GM23338 (cell line): ENCODE results near the gene FABP1. TPM values are rescaled to one million over a fixed set of nuclear protein-coding genes. Genes with fewer than 3 reads are reported as not detected.

Experiments
- ATAC-seq: fragments of 200-7000 bp; cut with Tn5 transposase; 3 replicates; pipeline ENCODE4 v1.9.1; 2020
- DNase-seq: peaks from one replicate; pipeline ENCODE4 v3.0.0-alpha.2; 2015; ENCODE audit warnings: low spot score
- H2AFZ ChIP-seq: fragments of 200-600 bp; sonication (generic); 2 replicates; pipeline ENCODE4 v1.8.0; 2016; ENCODE audit warnings: antibody characterized with exemption, mild to moderate bottlenecking, moderate library complexity
- H3F3A ChIP-seq: fragments of 200-600 bp; sonication (generic); replicated peaks from 2 replicates; pipeline ENCODE4 v1.8.0; 2017; ENCODE audit warnings: antibody characterized with exemption, mixed run types, low read depth
- H3K27ac ChIP-seq: fragments of 200-600 bp; sonication (generic); 2 replicates; pipeline ENCODE4 v1.6.1; 2016; ENCODE audit warnings: low read depth
- H3K27me3 ChIP-seq: fragments of 200-600 bp; sonication (generic); 2 replicates; pipeline ENCODE4 v1.8.0; 2016; ENCODE audit warnings: mild to moderate bottlenecking, mixed run types, moderate library complexity; ENCODE audit not compliant: insufficient read depth
- H3K36me3 ChIP-seq: fragments of 200-600 bp; sonication (generic); 2 replicates; pipeline ENCODE4 v1.8.0; 2016; ENCODE audit warnings: mild to moderate bottlenecking; ENCODE audit not compliant: insufficient read depth
- H3K4me1 ChIP-seq: fragments of 200-600 bp; sonication (generic); 2 replicates; pipeline ENCODE4 v1.8.0; 2016; ENCODE audit warnings: mild to moderate bottlenecking, moderate library complexity; ENCODE audit not compliant: insufficient read depth
- H3K4me2 ChIP-seq: fragments of 200-600 bp; sonication (generic); 2 replicates; pipeline ENCODE4 v1.7.1; 2017; ENCODE audit warnings: mixed run types
- H3K4me3 ChIP-seq: fragments of 200-600 bp; sonication (generic); 2 replicates; pipeline ENCODE4 v1.6.1; 2016; ENCODE audit warnings: mixed run types
- H3K79me2 ChIP-seq: fragments of 200-600 bp; sonication (generic); replicated peaks from 2 replicates; pipeline ENCODE4 v1.8.0; 2017; ENCODE audit warnings: mild to moderate bottlenecking; ENCODE audit not compliant: insufficient read depth
- H3K9me2 ChIP-seq: fragments of 200-600 bp; sonication (generic); 2 replicates; pipeline ENCODE4 v1.8.0; 2017; ENCODE audit not compliant: insufficient read depth
- H4K20me1 ChIP-seq: fragments of 200-600 bp; sonication (generic); replicated peaks from 2 replicates; pipeline ENCODE4 v1.8.0; 2017; ENCODE audit warnings: mild to moderate bottlenecking; ENCODE audit not compliant: insufficient read depth
- H3K27ac Mint-ChIP-seq: 2 replicates; pipeline ENCODE4 v1.8.0; 2020; ENCODE audit warnings: inconsistent platforms, mild to moderate bottlenecking, moderate library complexity, mixed read lengths
- H3K27me3 Mint-ChIP-seq: 3 replicates; pipeline ENCODE4 v1.8.0; 2022; ENCODE audit warnings: low read depth, mild to moderate bottlenecking, moderate library complexity, mixed read lengths, inconsistent platforms; ENCODE audit not compliant: insufficient read depth, poor library complexity
- H3K36me3 Mint-ChIP-seq: 3 replicates; pipeline ENCODE4 v1.8.0; 2021; ENCODE audit warnings: low read depth, mild to moderate bottlenecking, inconsistent platforms, moderate library complexity, mixed read lengths
- H3K4me1 Mint-ChIP-seq: 3 replicates; pipeline ENCODE4 v1.8.0; 2020; ENCODE audit warnings: mild to moderate bottlenecking, inconsistent platforms, mixed read lengths
- H3K4me3 Mint-ChIP-seq: 3 replicates; pipeline ENCODE4 v1.8.0; 2021; ENCODE audit warnings: moderate library complexity, mild to moderate bottlenecking, inconsistent platforms, mixed read lengths
- H3K9me3 Mint-ChIP-seq: 3 replicates; pipeline ENCODE4 v1.8.0; 2020; ENCODE audit warnings: moderate library complexity, mild to moderate bottlenecking, inconsistent platforms, mixed read lengths
- CREB1 ChIP-seq: fragments of 250-450 bp; sonication (Bioruptor Pico); IDR thresholded peaks from 2 replicates; pipeline ENCODE4 v1.5.0; 2020; ENCODE audit warnings: low read depth, mild to moderate bottlenecking, moderate library complexity
- EZH2 ChIP-seq: fragments of 200-600 bp; sonication (generic); IDR thresholded peaks from one replicate; pipeline ENCODE4 v1.8.0; 2017; ENCODE audit warnings: antibody characterized with exemption, mild to moderate bottlenecking, low read depth; ENCODE audit not compliant: unreplicated experiment
- EZH2phosphoT487 ChIP-seq: fragments of 200-600 bp; sonication (generic); IDR thresholded peaks from one replicate; pipeline ENCODE4 v1.8.1; 2018; ENCODE audit warnings: antibody characterized with exemption; ENCODE audit not compliant: unreplicated experiment
- NANOG ChIP-seq: IDR thresholded peaks from 2 replicates; pipeline ENCODE4 v1.6.1; 2016; ENCODE audit warnings: antibody characterized with exemption, borderline replicate concordance
- POLR2AphosphoS5 ChIP-seq: IDR thresholded peaks from 2 replicates; pipeline ENCODE4 v1.6.1; 2016; ENCODE audit warnings: antibody characterized with exemption, low read depth
- REST ChIP-seq: IDR thresholded peaks from one replicate; pipeline ENCODE4 v1.6.1; 2018; ENCODE audit warnings: antibody characterized with exemption; ENCODE audit not compliant: unreplicated experiment
- STAT1 ChIP-seq: IDR thresholded peaks from one replicate; pipeline ENCODE4 v1.6.1; 2016; ENCODE audit warnings: antibody characterized with exemption; ENCODE audit not compliant: unreplicated experiment
- ZNF114 ChIP-seq: fragments of 250-450 bp; sonication (Bioruptor Pico); IDR thresholded peaks from 2 replicates; pipeline ENCODE4 v1.5.0; 2020; ENCODE audit warnings: mild to moderate bottlenecking, moderate library complexity
- ZNF331 ChIP-seq: fragments of 250-450 bp; sonication (Bioruptor Pico); IDR thresholded peaks from 2 replicates; pipeline ENCODE4 v1.5.0; 2020; ENCODE audit warnings: low read depth, mild to moderate bottlenecking, moderate library complexity
- polyA plus RNA-seq: library from polyadenylated mRNA; unstranded; fragments of >200 nt; fragmentation: Nextera tagmentation; extraction: Ambion mirVana; gene quantifications from 2 replicates; pipeline ENCODE4 v1.2.1, GENCODE V29; 2016
- total RNA-seq: library from RNA; depleted of rRNA; stranded (reverse); fragments of >200 nt; shearing (Covaris generic); gene quantifications from 2 replicates; pipeline ENCODE4 v1.2.3, GENCODE V29; 2014

FABP1 gene
- total and polyA plus RNA-seq, 2 experiments from 2014 or later = not detected

GRCh38 chr2:88078643-88079172 is 49.2 kb downstream of the FABP1 start:
- H3K27me3 Mint-ChIP-seq = no peaks in the 10 kb centered on the region
- TF ChIP-seq POLR2AphosphoS5 (no peak), NANOG (no peak), REST (no peak)
- Histone ChIP-seq H3K4me2 (no peak overlapping the region), H3K9me2 (no peaks in the 10 kb centered on the region), H3K27me3 (no peaks in the 10 kb centered on the region), H4K20me1 (no peaks in the 10 kb centered on the region), H3K4me3 (no peak overlapping the region), H2AFZ (no peak overlapping the region), H3K27ac (no peak overlapping the region), H3K79me2 (no peaks in the 10 kb centered on the region), H3K4me1 (0 out of 2 replicates have a peak, but pooled peaks cover 9% of the 10 kb centered on the region), H3F3A (no peaks in the 10 kb centered on the region), H3K36me3 (no peaks in the 10 kb centered on the region)
- H3K4me3 Mint-ChIP-seq = no peak overlapping the region
- peaks cover 8% of the 10 kb centered on the region; the same call in 2 of the 3 replicates for H3K9me3 Mint-ChIP-seq
- H3K27ac Mint-ChIP-seq = no peak overlapping the region
- H3K36me3 Mint-ChIP-seq = no peaks in the 10 kb centered on the region
- ATAC-seq (no peak), DNase-seq (no peak)
- peaks cover 14% of the 10 kb centered on the region for H3K4me1 Mint-ChIP-seq

- Histone ChIP-seq H3K4me2 (no peak overlapping the region), H3K4me3 (no peak overlapping the region), H3F3A (no peaks in the 10 kb centered on the region), H3K4me1 (0 out of 2 replicates have a peak, but pooled peaks cover 3% of the 10 kb centered on the region), H4K20me1 (no peaks in the 10 kb centered on the region), H3K36me3 (no peaks in the 10 kb centered on the region), H2AFZ (0 out of 2 replicates have a peak overlapping the region, but pooled peaks have one; percentile 12), H3K79me2 (no peaks in the 10 kb centered on the region), H3K27ac (no peak overlapping the region), H3K27me3 (no peaks in the 10 kb centered on the region), H3K9me2 (no peaks in the 10 kb centered on the region)
- H3K4me3 Mint-ChIP-seq = no peak overlapping the region
- ATAC-seq = no peak; the same call in 2 of the 3 replicates
- no peaks in the 10 kb centered on the region; the same call in 2 of the 3 replicates for H3K36me3 Mint-ChIP-seq
- DNase-seq = no peak
- no peak overlapping the region for H3K27ac Mint-ChIP-seq
- peaks cover 4% of the 10 kb centered on the region for H3K4me1 Mint-ChIP-seq
- H3K9me3 Mint-ChIP-seq = peaks cover 15% of the 10 kb centered on the region
- no peaks in the 10 kb centered on the region for H3K27me3 Mint-ChIP-seq
- TF ChIP-seq POLR2AphosphoS5 = no peak
- TF ChIP-seq REST = no peak
- TF ChIP-seq CREB1 = no peak
- no peak for TF ChIP-seq ZNF114
- TF ChIP-seq EZH2phosphoT487 = no peak
- TF ChIP-seq ZNF331 (CRISPR knock-in tag) = no peak
- no peak for TF ChIP-seq EZH2
- TF ChIP-seq STAT1 = no peak
Measured at GRCh38 chr2:88077080-88077479, 50.8 kb downstream of the FABP1 start.
